Measurements from ENCODE around the gene HELZ. TPM values are rescaled to one million over a fixed set of nuclear protein-coding genes. Genes with fewer than 3 reads are reported as not detected.

HELZ gene
- total and polyA plus RNA-seq, 2 of the 8 experiments (the other 6 are each of a cell fraction or from before 2014, with no cell fraction given): 10.0 to 48.7 TPM

- Histone ChIP-seq H3K14ac (ENCODE audit: insufficient read length) (no peak overlapping the region), H3K18ac (ENCODE audit: extremely low read depth, low read length) (no peak overlapping the region), H3K27me3 (replicated peaks in 1 of 4; ENCODE audit: control insufficient read depth in 3 of 4, extremely low read depth in 1 of 4, insufficient read depth in 3 of 4, low read length in 3 of 4) (no peaks in the 10 kb centered on the region), H2BK120ac (replicated peaks; ENCODE audit: low read depth, low read length) (no peak overlapping the region), H3K4me3 (ENCODE audit: extremely low read depth in 1 of 4, insufficient read depth in 2 of 4, low read depth in 3 of 4, low read length in 4 of 4) (no peak overlapping the region), H2BK12ac (ENCODE audit: low read depth, low read length) (no peak overlapping the region), H3K27ac (ENCODE audit: low read depth, low read length) (no peak overlapping the region), H4K5ac (ENCODE audit: insufficient read length, low read depth, low read length) (no peak overlapping the region), H2BK15ac (ENCODE audit: low read length) (no peak overlapping the region), H4K20me1 (replicated peaks in 1 of 2; ENCODE audit: control insufficient read depth in 1 of 2, insufficient read depth in 2 of 2, low read length in 2 of 2) (no peaks in the 10 kb centered on the region), H3K4ac (replicated peaks; ENCODE audit: insufficient read length, low read depth, low read length) (no peak overlapping the region), H3K23me2 (ENCODE audit: low read depth, low read length) (no peaks in the 10 kb centered on the region), H2AK5ac (ENCODE audit: low read depth, low read length) (no peak overlapping the region), H3K9ac (replicated peaks in 1 of 4; ENCODE audit: extremely low read depth in 1 of 4, low read depth in 3 of 4, low read length in 3 of 4) (no peak overlapping the region), H3K4me2 (ENCODE audit: insufficient read depth in 1 of 2, low read depth in 2 of 2, low read length in 2 of 2) (no peak overlapping the region), H3K56ac (replicated peaks; ENCODE audit: insufficient read length, low read depth, low read length) (no peak overlapping the region), H3K23ac (ENCODE audit: insufficient read length) (no peak overlapping the region), H3K9me3 (ENCODE audit: insufficient read depth in 2 of 2, low read depth in 1 of 2, low read length in 1 of 2) (no peaks in the 10 kb centered on the region), H2AFZ (ENCODE audit: low read length) (no peak overlapping the region), H3K79me2 (ENCODE audit: control insufficient read depth in 1 of 2, insufficient read depth in 2 of 2, low read length in 2 of 2) (no peaks in the 10 kb centered on the region), H2BK5ac (ENCODE audit: low read depth, low read length) (no peak overlapping the region), H4K8ac (ENCODE audit: extremely low read depth, insufficient read depth, low read length) (no peak overlapping the region), H3K36me3 (ENCODE audit: control insufficient read depth in 2 of 4, insufficient read depth in 4 of 4, low read length in 3 of 4) (peaks cover 0 to 14% (median 2%) of the 10 kb centered on the region in 4 experiments; a peak in 1 of 8 replicates), H2BK20ac (ENCODE audit: low read length) (no peak overlapping the region), H3K79me1 (ENCODE audit: low read depth, low read length) (no peaks in the 10 kb centered on the region), H4K91ac (replicated peaks; ENCODE audit: insufficient read length, low read length) (no peak overlapping the region), H3K4me1 (replicated peaks in 1 of 4; ENCODE audit: control insufficient read depth in 3 of 4, insufficient read depth in 4 of 4, low read length in 3 of 4) (no peaks in the 10 kb centered on the region)
- CTCF ChIA-PET (ENCODE audit: partially characterized antibody): interaction anchor here (1.5 kb wide), 1 partner anchor 21 kb away, joined by 3 read pairs; no protein-coding TSS in a partner anchor
- FAIRE-seq: no peak
- WGBS, 2 experiments (ENCODE audit: extremely low coverage in 1 of 2, insufficient coverage in 1 of 2, insufficient read length in 1 of 2, insufficient replicate concordance in 2 of 2, low coverage in 1 of 2, low lambda C conversion rate in 2 of 2, missing lambda C conversion rate in 1 of 2): 89% methylated on average over 5 of the region's 5 CpGs; no CpG with 5 or more reads in 1 of the 2 experiments
- POLR2A ChIA-PET (ENCODE audit: partially characterized antibody): no interaction called here
- DNase-seq (ENCODE audit: low read depth in 1 of 2, low spot score in 2 of 2): no peak
- TF ChIP-seq GTF2F1 (IDR thresholded peaks at IDR 0.05; ENCODE audit: borderline replicate concordance, low read depth, low read length): no peak
- TF ChIP-seq TAF7 (optimal IDR thresholded peaks at IDR 0.05; ENCODE audit: borderline replicate concordance, low read depth, low read length): no peak
- TF ChIP-seq SUZ12 (IDR thresholded peaks at IDR 0.05; ENCODE audit: low read length): no peak
- TF ChIP-seq YY1 (IDR thresholded peaks at IDR 0.05; ENCODE audit: low read depth, low read length): no peak
- TF ChIP-seq BACH1 (IDR thresholded peaks at IDR 0.05; ENCODE audit: low read length): no peak
- TF ChIP-seq SIX5 (IDR thresholded peaks at IDR 0.05; ENCODE audit: low read depth, low read length): no peak
- no peak for TF ChIP-seq ATF2 (IDR thresholded peaks at IDR 0.05; ENCODE audit: low read length)
- TF ChIP-seq RNF2 (IDR thresholded peaks at IDR 0.05; ENCODE audit: borderline replicate concordance, low read depth, low read length, missing control alignments, poor library complexity, severe bottlenecking): no peak
- TF ChIP-seq TAF1 (IDR thresholded peaks at IDR 0.05; ENCODE audit: low read depth, low read length): no peak
- TF ChIP-seq RAD21 (IDR thresholded peaks at IDR 0.05 in 1 of 2, conservative IDR thresholded peaks at IDR 0.05 in 1 of 2; ENCODE audit: low read depth in 2 of 2, low read length in 2 of 2): no peak
- no peak for TF ChIP-seq GABPA (IDR thresholded peaks at IDR 0.05; ENCODE audit: borderline replicate concordance, insufficient read depth, low read length)
- TF ChIP-seq SIN3A (conservative IDR thresholded peaks at IDR 0.05 in 1 of 2, IDR thresholded peaks at IDR 0.05 in 1 of 2; ENCODE audit: low read depth in 1 of 2, low read length in 2 of 2): no peak
Measured at GRCh38 chr17:67180275-67180674, 64.7 kb downstream of the HELZ start.
